Activated T-cell treated with anti-CD3 and anti-CD28 coated beads, Interleukin-2, amount 50 U/mL, for 72 hours (primary cell): ENCODE results near the gene AMBP. TPM values are rescaled to one million over a fixed set of nuclear protein-coding genes. Genes with fewer than 3 reads are reported as not detected.

Experiments used
- ATAC-seq, 2 donors: fragments of 150-1000 bp; cut with Tn5 transposase; replicated peaks in 1 of 2; 2 replicates each; pipeline ENCODE4 v1.10.0; 2021; ENCODE audit warnings: moderate library complexity in 2 of 2, mild to moderate bottlenecking in 1 of 2
- DNase-seq, 2 donors: peaks; one replicate each; pipeline ENCODE4 v3.0.0; 2021 to 2022; ENCODE audit warnings: mixed read lengths in 1 of 2
- H3K27ac Mint-ChIP-seq: one replicate; pipeline ENCODE4 v1.8.0; 2022; ENCODE audit warnings: mild to moderate bottlenecking, moderate library complexity, mixed read lengths
- H3K27me3 Mint-ChIP-seq: one replicate; pipeline ENCODE4 v1.8.0; 2022; ENCODE audit warnings: low read depth, mixed read lengths
- H3K36me3 Mint-ChIP-seq, 2 donors: one replicate each; pipeline ENCODE4 v1.8.0; 2022; ENCODE audit warnings: mixed read lengths in 2 of 2, mild to moderate bottlenecking in 1 of 2; ENCODE audit not compliant: insufficient read depth in 2 of 2
- H3K4me1 Mint-ChIP-seq: one replicate; pipeline ENCODE4 v1.8.0; 2022; ENCODE audit warnings: low read depth, mixed read lengths
- H3K4me3 Mint-ChIP-seq, 2 donors: one replicate each; pipeline ENCODE4 v1.8.0; 2022; ENCODE audit warnings: mild to moderate bottlenecking in 2 of 2, mixed read lengths in 2 of 2, moderate library complexity in 2 of 2
- H3K9me3 Mint-ChIP-seq, 2 donors: one replicate each; pipeline ENCODE4 v1.8.0; 2022; ENCODE audit warnings: mixed read lengths in 2 of 2
- total RNA-seq, 2 donors: library from RNA; stranded (reverse); gene quantifications; one replicate each; pipeline ENCODE4 v1.2.3, GENCODE V29; 2022

Gene AMBP
- total RNA-seq, 2 donors from 2014 or later, result not detected

- Mint-ChIP-seq H3K27me3 (peaks cover 15% of the 10 kb centered on the region), H3K36me3 (no peaks in the 10 kb centered on the region)
- no peak for DNase-seq
These were observed 41.4 kb upstream of the AMBP start for GRCh38 chr9:114119242-114120191.

DNA sequence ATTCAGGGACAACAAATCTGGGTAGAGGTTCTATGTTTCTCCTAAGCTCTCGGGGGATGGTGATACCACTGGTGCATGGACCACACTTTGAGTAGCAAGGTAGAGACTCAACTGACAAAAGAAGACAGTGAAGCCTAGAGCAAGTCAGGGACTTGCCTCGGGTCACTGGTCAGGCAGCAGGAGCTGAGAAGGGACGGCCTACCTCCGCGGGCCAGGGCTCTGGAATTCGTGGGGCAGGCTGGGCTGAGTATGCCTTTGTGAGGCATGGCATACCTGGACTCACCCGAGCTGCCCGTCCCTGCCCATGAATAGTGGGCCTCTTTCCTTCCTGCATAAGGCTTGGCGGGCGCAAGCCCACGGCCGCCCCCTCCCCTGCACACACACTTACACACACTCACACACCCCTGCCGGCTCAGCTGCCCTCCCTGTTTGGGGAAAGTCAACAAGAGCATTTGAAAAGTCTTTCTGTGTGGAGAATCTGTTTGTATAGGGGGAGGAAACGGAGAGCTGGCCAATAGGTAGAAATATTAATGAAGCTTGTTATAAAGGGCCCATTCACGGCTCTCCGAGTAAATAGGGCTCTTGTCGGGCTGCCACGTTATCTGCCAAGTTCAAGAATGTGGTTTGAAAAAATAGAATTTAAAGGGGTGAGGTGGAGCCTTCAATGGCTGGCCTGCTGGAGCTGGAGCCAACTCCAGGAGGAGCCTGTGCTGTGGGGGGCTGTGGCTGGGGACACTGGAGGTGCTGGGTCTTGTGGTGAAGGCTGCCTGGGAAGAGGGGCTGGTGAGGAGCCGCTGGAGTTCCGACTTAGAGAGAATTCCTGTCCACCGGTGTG, 40.1 kb upstream of the AMBP start:
- H3K9me3 Mint-ChIP-seq, result no peaks in the 10 kb centered on the region
- no peaks in the 10 kb centered on the region for H3K36me3 Mint-ChIP-seq
- no peak overlapping the region for H3K27ac Mint-ChIP-seq
- H3K27me3 Mint-ChIP-seq, result peaks cover 22% of the 10 kb centered on the region
- DNase-seq, result no peak
- ATAC-seq, result no peak
- H3K4me1 Mint-ChIP-seq, result no peaks in the 10 kb centered on the region
- no peak overlapping the region for H3K4me3 Mint-ChIP-seq

More at GRCh38 chr9:114119242-114120191, 41.4 kb upstream of the AMBP start:
- ATAC-seq, result no peak
- Mint-ChIP-seq H3K4me3 (no peak overlapping the region), H3K27ac (no peak overlapping the region), H3K9me3 (no peaks in the 10 kb centered on the region), H3K4me1 (no peaks in the 10 kb centered on the region)

- no peak overlapping the region for H3K27ac Mint-ChIP-seq
- no peak for ATAC-seq
- no peaks in the 10 kb centered on the region for H3K4me1 Mint-ChIP-seq
- H3K27me3 Mint-ChIP-seq, result peaks cover 28% of the 10 kb centered on the region
- H3K9me3 Mint-ChIP-seq, result no peaks in the 10 kb centered on the region
- H3K4me3 Mint-ChIP-seq, result no peak overlapping the region
- DNase-seq, result no peak
- H3K36me3 Mint-ChIP-seq, result no peaks in the 10 kb centered on the region
These were observed 39.5 kb upstream of the AMBP start for GRCh38 chr9:114117614-114117995.

DNA sequence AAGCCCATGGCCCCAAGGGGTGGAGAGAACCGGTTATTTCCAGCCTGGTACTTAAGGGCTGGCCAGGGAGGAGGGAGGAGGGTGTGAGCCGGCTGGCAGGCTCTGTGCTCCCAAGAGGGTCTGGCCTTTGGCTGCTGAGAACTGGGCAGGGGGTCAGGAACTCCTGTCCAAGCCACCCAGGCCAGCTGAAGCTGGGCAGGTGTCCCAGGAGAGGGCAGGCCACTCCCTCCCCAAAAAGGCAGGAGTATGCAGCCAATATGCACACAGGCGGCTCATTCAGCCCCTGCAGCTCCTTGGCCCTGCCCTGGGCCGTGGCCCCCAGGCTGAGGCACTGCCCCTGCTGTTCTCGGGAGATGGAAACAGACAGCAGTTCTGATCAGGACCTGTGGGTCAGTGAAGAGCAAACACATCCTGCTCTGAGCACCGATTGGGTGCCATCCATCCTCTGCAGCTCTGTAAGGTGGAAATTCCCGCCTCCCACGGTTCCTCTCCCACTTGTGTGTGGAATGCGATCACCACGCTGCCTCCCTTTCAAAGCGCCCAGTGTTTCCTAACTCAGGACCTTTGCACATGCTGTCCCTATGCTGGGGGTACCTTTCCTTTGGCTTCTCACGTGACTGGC, 38.1 kb upstream of the AMBP start:
- peaks cover 30% of the 10 kb centered on the region for H3K27me3 Mint-ChIP-seq
- no peaks in the 10 kb centered on the region for H3K9me3 Mint-ChIP-seq
- no peak for DNase-seq
- H3K36me3 Mint-ChIP-seq, result no peaks in the 10 kb centered on the region
- no peak overlapping the region for H3K4me3 Mint-ChIP-seq
- H3K4me1 Mint-ChIP-seq, result no peaks in the 10 kb centered on the region
- H3K27ac Mint-ChIP-seq, result no peak overlapping the region
- ATAC-seq, result no peak

- Mint-ChIP-seq H3K4me1 (no peaks in the 10 kb centered on the region), H3K27ac (no peak overlapping the region), H3K9me3 (no peaks in the 10 kb centered on the region), H3K4me3 (no peak overlapping the region), H3K27me3 (peaks cover 30% of the 10 kb centered on the region), H3K36me3 (no peaks in the 10 kb centered on the region)
- ATAC-seq, result no peak
- DNase-seq, result no peak
These were observed 37.6 kb upstream of the AMBP start for GRCh38 chr9:114115654-114116125.

- ATAC-seq (no peak), DNase-seq (no peak)
- peaks cover 30% of the 10 kb centered on the region for H3K27me3 Mint-ChIP-seq
- H3K4me1 Mint-ChIP-seq, result no peaks in the 10 kb centered on the region
- H3K36me3 Mint-ChIP-seq, result no peaks in the 10 kb centered on the region
- H3K27ac Mint-ChIP-seq, result no peak overlapping the region
- no peaks in the 10 kb centered on the region for H3K9me3 Mint-ChIP-seq
- H3K4me3 Mint-ChIP-seq, result no peak overlapping the region
These were observed 36.3 kb upstream of the AMBP start for GRCh38 chr9:114114364-114114763.

GRCh38 chr9:114112778-114113584, 34.9 kb upstream of the AMBP start:
- ATAC-seq, result no peak
- H3K4me3 Mint-ChIP-seq, result no peak overlapping the region
- H3K36me3 Mint-ChIP-seq, result no peaks in the 10 kb centered on the region
- no peaks in the 10 kb centered on the region for H3K4me1 Mint-ChIP-seq
- DNase-seq, result no peak
- no peak overlapping the region for H3K27ac Mint-ChIP-seq
- H3K27me3 Mint-ChIP-seq, result peaks cover 27% of the 10 kb centered on the region
- no peaks in the 10 kb centered on the region for H3K9me3 Mint-ChIP-seq

GRCh38 chr9:114112325-114112724, 34.2 kb upstream of the AMBP start:
- peaks cover 20% of the 10 kb centered on the region for H3K27me3 Mint-ChIP-seq
- no peaks in the 10 kb centered on the region for H3K36me3 Mint-ChIP-seq
- DNase-seq (no peak), ATAC-seq (no peak)
- no peak overlapping the region for H3K27ac Mint-ChIP-seq
- no peaks in the 10 kb centered on the region for H3K9me3 Mint-ChIP-seq
- H3K4me1 Mint-ChIP-seq, result no peaks in the 10 kb centered on the region
- H3K4me3 Mint-ChIP-seq, result no peak overlapping the region

GRCh38 chr9:114110180-114110579, 32.1 kb upstream of the AMBP start:
- no peak overlapping the region for H3K27ac Mint-ChIP-seq
- peaks cover 15% of the 10 kb centered on the region for H3K27me3 Mint-ChIP-seq
- no peaks in the 10 kb centered on the region for H3K4me1 Mint-ChIP-seq
- ATAC-seq (no peak), DNase-seq (no peak)
- no peak overlapping the region for H3K4me3 Mint-ChIP-seq
- no peaks in the 10 kb centered on the region for H3K36me3 Mint-ChIP-seq
- H3K9me3 Mint-ChIP-seq, result no peaks in the 10 kb centered on the region

- no peaks in the 10 kb centered on the region for H3K9me3 Mint-ChIP-seq
- no peak overlapping the region for H3K27ac Mint-ChIP-seq
- ATAC-seq (no peak), DNase-seq (no peak)
- no peak overlapping the region for H3K4me3 Mint-ChIP-seq
- H3K36me3 Mint-ChIP-seq, result no peaks in the 10 kb centered on the region
- peaks cover 14% of the 10 kb centered on the region for H3K27me3 Mint-ChIP-seq
- H3K4me1 Mint-ChIP-seq, result no peaks in the 10 kb centered on the region
These were observed 31.0 kb upstream of the AMBP start for GRCh38 chr9:114109124-114109523.

DNA sequence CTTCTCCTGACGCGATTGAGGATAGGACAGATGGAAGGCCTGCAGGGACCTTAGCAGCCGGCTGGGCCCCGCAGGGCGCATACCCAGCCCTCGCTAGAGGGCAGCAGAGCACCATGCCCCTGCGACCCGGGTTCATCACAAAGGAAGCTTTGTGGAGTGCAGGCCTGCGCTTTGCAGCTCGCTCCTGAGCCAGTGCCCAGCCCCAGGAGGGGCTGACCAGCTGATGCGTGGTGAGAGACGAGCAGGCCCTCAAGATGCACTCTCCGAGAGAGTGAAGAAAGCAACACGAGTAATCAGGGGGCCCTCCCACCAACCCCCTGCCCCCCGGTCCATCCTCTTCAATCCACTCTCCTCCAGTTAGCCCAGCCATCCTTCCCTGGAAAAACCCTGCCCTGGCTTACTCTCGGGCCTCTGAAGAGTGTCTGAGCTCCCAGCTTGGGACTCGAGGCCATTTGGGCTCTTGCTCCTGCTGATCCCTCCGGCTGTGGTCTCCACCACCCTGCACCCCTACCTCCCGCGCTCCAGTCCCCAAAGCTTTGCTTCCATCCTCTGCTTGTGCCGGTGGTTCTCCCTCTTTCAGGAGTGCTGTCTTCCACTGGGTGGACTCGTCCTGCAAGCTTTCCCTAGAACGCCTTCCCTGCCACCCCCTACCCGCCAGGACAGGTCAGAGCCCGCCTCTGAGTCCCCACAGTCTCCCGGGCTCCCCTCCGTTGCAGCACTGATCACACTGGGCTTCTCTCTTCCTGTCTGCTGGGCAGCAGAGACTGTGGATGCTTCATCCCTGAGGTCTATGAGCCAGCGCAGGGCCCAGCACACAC, 30.1 kb upstream of the AMBP start:
- H3K4me3 Mint-ChIP-seq, result no peak overlapping the region
- H3K4me1 Mint-ChIP-seq, result no peaks in the 10 kb centered on the region
- DNase-seq (peak; percentile 68 to 79), ATAC-seq (peak; percentile 86 to 87)
- H3K9me3 Mint-ChIP-seq, result no peaks in the 10 kb centered on the region
- H3K27me3 Mint-ChIP-seq, result peaks cover 12% of the 10 kb centered on the region
- H3K36me3 Mint-ChIP-seq, result no peaks in the 10 kb centered on the region
- no peak overlapping the region for H3K27ac Mint-ChIP-seq
